ENCODE results near the gene MTPN.

MTPN gene

GRCh38 chr7:135977007-135977741 is at the start of gene MTPN:
Gene MTPN, minus strand, starts transcription at chr7:135977359. Its CDS starts 259 bp downstream, at chr7:135977100.
- peak; percentile 96 for DNase-seq (ENCODE audit: low spot score)

GRCh38 chr7:136026209-136026608 is 49.0 kb upstream of the MTPN start:
- DNase-seq (ENCODE audit: low spot score): no peak

DNA sequence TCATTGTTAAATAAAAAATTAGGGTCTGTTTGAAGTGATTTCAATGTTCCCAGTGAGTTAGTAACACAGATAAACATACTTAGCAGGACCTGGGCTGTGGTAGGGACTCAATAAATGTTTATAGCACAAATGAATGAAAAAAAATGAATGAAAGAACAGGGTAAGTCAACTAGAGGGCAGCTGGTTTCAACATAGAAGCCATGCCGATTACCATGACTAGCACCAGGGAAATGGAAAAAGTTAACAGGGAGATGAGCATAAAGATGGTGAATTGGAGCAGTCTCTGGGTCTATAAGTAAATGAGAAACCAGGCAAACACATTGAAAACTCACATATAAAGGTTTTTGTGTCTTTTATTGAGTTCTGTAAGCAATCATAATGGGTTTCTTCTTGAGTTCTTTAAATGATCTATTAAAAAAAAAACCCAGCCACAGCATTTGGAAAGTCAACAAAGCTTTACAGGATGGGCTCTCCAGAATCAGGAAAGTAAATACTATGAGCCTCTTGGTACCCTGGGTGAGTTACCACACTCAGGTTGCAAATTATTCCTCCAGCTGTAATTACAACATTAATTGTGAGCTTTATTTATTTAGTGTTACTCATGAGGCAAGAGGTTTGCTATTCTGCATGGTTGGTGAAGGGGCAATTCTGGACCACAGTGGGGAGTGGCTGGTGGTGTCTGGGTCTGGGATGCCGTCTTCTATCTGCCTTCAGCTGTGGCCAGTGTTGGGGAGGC is 46.1 kb upstream of the MTPN start:
- DNase-seq (ENCODE audit: low spot score): no peak

DNA sequence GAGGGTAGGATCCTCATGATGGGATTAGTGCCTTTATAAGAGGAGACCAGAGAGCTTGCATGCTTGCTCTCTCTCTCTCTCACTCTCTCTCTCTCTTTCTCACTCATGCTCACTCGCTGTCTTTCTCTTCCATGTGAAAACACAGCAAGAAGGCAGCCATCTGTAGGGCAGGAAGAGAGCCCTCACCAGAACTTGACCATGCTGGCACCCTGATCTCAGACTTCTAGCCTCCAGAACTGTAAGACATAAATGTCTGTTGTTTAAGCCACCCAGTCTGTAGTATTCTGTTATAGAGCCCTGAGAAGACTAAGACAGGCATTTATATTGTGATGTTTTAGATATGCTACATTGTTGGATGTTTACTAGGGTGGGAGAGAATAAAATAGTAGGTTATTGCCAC is 43.4 kb upstream of the MTPN start:
- DNase-seq (ENCODE audit: low spot score): no peak

GRCh38 chr7:136018104-136018503 is 40.9 kb upstream of the MTPN start:
- DNase-seq (ENCODE audit: low spot score): no peak

- no peak for DNase-seq (ENCODE audit: low spot score)
Observed at GRCh38 chr7:136016649-136017395, 39.7 kb upstream of the MTPN start.

DNA sequence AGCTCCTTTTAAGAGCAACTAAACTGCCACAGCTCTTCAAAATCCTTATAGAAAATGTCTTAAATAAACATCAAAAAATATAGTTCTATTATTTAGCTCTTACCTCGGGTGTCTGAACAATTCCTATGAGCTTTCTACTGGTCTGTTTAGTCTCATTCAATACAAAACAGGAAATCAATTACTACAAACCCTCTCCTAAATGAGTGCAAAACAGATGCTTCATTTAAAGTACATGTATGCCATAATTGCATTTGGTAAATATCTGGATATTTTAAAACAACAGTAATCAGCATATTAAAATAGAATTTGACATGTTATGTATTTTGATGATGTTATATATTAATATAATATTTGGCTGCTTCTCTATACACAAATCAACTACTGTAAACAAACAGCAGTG is 38.5 kb upstream of the MTPN start:
- no peak for DNase-seq (ENCODE audit: low spot score)

GRCh38 chr7:136014659-136015058 is 37.5 kb upstream of the MTPN start:
- DNase-seq (ENCODE audit: low spot score): no peak

DNA sequence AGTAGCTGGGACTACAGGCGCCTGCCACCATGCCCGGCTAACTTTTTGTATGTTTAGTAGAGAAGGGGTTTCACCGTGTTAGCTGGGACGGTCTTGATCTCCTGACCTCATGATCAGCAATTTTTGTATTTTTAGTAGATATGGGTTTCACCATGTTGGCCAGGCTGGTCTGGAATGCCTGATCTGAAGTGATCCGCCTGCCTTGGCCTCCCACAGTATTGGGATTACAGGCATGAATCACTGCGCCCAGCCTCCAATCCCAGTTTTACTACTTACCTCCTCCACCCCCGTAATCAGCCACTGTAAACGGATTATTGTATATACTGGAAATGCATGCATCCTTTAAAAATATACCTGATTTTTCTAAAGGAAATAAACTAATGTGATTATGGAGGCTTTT is 35.1 kb upstream of the MTPN start:
- DNase-seq (ENCODE audit: low spot score): no peak

DNA sequence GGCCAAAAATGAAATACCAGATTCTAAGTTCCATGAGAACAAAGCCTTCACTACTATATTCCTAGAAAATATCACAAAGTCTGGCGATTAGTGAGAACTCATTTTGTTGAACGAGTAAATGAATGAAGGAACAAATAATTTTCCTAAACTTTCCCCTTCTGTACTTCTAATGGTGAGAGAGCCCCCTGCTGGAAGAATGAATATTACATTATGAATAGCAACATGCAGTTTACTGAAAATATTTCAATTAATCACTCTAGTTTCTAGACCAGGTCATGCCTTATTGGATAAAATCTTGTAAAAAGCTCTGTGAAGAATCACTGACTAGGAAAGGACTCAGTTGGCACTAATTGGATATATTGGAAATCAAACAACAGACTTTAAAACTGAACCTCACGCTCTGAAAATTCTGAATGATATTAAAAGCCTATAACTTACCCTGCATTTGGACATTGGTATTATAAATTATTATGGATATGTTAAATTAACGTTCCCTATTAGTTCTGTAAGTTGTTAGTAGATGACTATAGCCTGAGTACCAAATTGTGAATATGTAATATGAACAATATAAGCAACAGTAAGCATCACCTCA is 32.4 kb upstream of the MTPN start:
- peak; percentile 52 for DNase-seq (ENCODE audit: low spot score)

- DNase-seq (ENCODE audit: low spot score): no peak
Observed at GRCh38 chr7:136006208-136006607, 29.0 kb upstream of the MTPN start.

- no peak for DNase-seq (ENCODE audit: low spot score)
Observed at GRCh38 chr7:136004083-136004482, 26.9 kb upstream of the MTPN start.

DNA sequence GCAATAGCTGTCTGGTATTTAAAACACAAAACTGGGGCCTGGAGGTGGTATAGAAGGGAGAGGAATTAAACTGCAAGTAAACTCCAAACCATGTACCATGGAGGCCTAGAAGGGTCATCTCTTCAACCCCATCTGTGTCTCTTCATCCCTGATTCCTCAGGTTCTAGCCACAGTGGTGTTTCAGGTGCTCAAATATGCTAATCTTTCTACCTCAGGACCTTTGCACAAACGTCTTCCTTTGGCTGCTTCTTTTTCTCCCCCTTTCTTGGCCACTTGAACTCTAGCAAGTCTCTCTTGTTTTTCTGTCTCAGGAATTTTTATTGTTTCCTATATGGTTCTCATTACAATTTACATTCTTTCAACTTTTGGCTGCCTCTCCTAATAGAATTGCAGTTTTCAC is 25.6 kb upstream of the MTPN start:
- DNase-seq (ENCODE audit: low spot score): no peak

- DNase-seq (ENCODE audit: low spot score): no peak
Observed at GRCh38 chr7:136000288-136000913, 23.2 kb upstream of the MTPN start.

DNA sequence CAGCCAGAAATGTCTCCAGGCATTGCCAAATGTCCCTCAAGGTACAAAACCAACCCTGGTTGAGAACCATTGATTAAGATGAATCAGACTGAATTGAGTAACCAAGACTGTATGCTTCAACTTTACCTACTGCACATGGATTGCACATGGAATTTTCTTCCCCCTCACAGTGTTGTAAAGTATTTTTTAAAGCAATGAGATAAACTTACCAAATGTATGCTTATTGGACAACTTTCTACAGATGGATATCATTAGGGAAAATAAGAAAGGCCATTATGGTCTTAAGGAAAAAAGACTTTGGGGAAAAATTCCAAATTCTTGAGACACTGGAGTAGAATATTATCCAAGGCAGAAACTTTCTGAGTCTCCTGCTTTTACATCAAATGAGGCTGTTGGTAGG is 20.9 kb upstream of the MTPN start:
- no peak for DNase-seq (ENCODE audit: low spot score)

DNA sequence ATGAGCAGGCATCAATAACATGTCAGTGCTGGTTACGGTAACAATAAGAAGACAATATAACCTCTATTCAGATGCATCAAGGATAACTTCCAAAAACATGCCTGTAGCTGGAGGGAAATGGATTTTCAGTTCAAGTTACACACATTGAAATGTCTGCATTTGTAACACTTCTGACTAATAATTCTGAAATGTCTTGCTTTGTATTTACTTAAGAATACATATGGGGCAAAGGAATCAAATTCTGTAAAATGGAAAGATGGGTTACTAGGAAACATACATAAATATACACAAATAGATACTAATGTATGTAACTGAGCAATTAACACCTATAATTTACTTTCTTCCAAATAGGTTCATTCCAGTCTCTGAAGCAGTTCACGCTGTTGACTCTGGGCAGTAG is 18.6 kb upstream of the MTPN start:
- DNase-seq (ENCODE audit: low spot score): no peak

DNA sequence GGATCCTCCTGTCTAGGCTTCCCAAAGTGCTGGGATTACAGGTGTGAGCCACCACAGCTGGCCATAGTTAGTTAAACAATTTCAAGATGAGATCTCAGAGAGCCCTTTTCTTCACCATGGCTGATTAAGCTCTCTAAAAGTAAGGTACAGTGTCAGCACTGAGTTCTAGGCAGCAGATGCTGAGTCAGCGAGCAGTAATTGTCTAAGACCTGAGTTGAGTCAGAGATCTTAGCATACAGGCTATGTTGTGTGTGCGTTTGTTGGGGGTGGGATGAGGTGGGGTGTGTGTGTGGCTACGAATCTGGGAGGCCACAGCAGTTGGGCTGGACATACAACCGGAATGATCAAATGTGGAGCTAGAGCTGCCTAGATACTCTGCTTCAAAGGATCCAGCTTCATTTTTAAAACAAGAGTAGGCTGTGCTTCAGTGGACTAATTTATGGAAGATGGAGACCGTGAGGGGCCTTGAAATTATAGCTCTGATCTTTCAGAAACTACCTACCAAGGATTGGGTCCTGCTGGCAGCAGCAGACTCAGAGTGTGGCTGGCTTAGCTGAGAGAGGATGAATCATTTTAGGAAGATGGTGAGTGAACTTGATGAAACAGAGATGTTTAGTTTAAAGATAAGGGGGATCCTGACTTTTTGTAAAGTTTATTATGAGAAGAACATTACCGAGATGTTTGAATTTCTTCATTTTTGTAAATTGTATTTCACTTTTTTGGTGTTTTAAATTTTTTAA is 17.5 kb upstream of the MTPN start:
- DNase-seq (ENCODE audit: low spot score): no peak

DNA sequence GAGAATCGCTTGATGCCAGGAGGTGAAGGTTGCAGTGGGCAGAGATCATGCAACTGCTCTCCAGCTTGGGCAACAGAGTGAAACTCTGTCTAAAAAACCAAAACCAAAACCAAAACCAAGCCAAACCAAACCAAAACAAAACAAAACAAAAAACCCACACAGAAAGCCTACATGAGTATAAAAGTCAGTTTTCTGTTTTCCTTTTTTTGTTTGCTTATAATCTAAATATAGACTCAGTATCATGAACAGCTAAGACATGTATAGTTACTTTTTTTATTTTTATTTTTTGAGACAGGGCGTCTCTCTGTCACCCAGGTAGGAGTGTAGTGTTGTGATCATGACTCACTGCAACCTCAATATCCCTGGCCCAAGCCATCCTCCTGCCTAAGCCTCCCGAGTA is 16.8 kb upstream of the MTPN start:
- no peak for DNase-seq (ENCODE audit: low spot score)

- DNase-seq (ENCODE audit: low spot score): no peak
Observed at GRCh38 chr7:135991906-135992305, 14.7 kb upstream of the MTPN start.

DNA sequence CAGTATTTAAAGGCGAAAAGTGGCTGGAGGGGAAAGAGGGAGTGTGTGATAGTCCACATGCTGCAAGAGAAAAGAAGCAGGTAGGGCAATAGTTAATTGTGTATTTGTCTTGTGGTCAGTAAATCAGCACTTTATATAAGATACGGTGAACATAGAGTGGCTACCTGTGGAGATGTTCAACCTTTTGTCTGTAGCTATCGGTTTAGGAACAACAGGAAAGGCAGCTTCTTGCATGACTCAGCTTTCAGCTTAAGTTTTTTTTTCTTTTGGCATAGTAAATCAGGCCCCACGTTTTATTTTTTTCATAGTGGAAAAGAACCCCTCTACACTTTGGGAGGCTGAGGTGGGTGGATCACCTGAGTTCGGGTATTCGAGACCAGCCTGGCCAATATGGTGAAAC is 14.2 kb upstream of the MTPN start:
- no peak for DNase-seq (ENCODE audit: low spot score)

DNA sequence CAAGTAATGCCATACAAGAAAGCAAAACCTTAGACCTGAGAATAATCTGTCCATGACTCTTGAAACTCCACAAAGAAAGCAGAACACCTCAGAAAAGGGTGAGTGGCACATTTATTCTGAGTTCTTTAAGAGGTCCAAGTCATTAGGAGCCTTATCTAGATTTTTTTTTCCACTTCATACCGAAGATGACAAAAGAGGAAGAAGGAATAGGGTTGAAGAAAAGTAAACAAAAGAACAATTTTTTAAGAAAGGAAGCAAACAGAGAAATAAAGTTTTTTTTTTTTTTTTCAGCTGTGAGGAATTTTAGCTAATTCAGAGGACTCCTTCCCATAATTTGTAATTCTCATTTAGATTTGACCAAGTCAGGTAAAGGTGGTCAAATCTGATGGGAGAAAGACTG is 13.1 kb upstream of the MTPN start:
- DNase-seq (ENCODE audit: low spot score): no peak
